ENCODE measurements around the gene CPT2. TPM values are rescaled to one million over a fixed set of nuclear protein-coding genes. Genes with fewer than 3 reads are reported as not detected.

CPT2 gene
- total and polyA plus RNA-seq, 9 of the 15 experiments (the other 6 are each of a cell fraction or from before 2014, with no cell fraction given) = 7.6 to 25.1 (median 16.8) TPM

DNA sequence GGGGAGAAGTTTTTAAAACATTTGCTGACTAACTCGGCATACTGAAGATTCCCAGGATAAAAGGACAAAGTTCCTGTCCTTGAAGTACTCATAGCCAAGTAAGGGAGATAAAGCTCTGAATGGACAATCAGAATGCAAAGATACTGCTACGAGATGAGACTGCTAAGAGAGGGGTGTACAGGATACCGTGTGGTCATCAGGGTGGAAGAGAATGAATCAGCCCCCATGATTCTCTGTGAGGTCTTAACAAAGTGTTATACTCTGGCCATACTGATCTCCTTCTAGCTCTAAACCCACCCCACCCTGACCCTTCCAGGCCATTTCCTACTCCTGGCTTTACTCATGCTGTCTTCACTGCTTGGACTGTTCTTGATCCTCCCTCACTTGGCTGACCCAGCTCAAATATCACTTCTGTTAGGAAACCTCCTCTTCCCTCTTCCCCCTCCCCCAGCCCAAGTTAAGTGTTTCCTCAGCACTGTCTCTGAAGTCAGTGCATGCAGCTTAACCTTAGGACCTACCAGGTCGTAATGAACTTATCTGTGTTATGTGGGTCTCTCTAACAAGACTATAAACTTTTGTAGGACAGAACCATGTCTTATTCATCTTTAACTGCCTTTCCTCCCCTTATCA, 57.5 kb downstream of the CPT2 start (continued):
- TF ChIP-seq, protein P1, sequence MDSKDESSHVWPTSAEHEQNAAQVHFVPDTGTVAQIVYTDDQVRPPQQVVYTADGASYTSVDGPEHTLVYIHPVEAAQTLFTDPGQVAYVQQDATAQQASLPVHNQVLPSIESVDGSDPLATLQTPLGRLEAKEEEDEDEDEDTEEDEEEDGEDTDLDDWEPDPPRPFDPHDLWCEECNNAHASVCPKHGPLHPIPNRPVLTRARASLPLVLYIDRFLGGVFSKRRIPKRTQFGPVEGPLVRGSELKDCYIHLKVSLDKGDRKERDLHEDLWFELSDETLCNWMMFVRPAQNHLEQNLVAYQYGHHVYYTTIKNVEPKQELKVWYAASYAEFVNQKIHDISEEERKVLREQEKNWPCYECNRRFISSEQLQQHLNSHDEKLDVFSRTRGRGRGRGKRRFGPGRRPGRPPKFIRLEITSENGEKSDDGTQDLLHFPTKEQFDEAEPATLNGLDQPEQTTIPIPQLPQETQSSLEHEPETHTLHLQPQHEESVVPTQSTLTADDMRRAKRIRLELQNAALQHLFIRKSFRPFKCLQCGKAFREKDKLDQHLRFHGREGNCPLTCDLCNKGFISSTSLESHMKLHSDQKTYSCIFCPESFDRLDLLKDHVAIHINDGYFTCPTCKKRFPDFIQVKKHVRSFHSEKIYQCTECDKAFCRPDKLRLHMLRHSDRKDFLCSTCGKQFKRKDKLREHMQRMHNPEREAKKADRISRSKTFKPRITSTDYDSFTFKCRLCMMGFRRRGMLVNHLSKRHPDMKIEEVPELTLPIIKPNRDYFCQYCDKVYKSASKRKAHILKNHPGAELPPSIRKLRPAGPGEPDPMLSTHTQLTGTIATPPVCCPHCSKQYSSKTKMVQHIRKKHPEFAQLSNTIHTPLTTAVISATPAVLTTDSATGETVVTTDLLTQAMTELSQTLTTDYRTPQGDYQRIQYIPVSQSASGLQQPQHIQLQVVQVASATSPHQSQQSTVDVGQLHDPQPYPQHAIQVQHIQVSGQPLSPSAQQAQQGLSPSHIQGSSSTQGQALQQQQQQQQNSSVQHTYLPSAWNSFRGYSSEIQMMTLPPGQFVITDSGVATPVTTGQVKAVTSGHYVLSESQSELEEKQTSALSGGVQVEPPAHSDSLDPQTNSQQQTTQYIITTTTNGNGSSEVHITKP (IDR thresholded peaks at IDR 0.05; ENCODE audit: partially characterized antibody) = peak; percentile 83
- TF ChIP-seq CBFA2T2 (conservative IDR thresholded peaks at IDR 0.05) (peak; percentile 30; the same call in 1 of the 2 replicates), ZNF232 (CRISPR knock-in tag; IDR thresholded peaks at IDR 0.05) (no peak), ARID3B (CRISPR knock-in tag; IDR thresholded peaks at IDR 0.05; ENCODE audit: borderline replicate concordance) (no peak), ZNF644 (tag; IDR thresholded peaks at IDR 0.05; ENCODE audit: low read depth) (no peak), ZNF77 (CRISPR knock-in tag; IDR thresholded peaks at IDR 0.05) (no peak), TAF15 (IDR thresholded peaks at IDR 0.05; ENCODE audit: low read depth, low read length) (no peak), RBM14 (IDR thresholded peaks at IDR 0.05; ENCODE audit: borderline replicate concordance, insufficient read depth, low read depth, low read length) (no peak), CBFA2T3 (IDR thresholded peaks at IDR 0.05) (peak; percentile 69), E4F1 (CRISPR knock-in tag; IDR thresholded peaks at IDR 0.05; ENCODE audit: borderline replicate concordance) (no peak), KDM1A (IDR thresholded peaks at IDR 0.05) (peak; percentile 47 to 51; a peak in 2 of 4 replicates), NBN (IDR thresholded peaks at IDR 0.05; ENCODE audit: low read depth) (no peak)
